MM.1S (cell line): ENCODE data around the gene SLC35D2.

Source experiments
- DNase-seq: peaks from one replicate; pipeline ENCODE4 v3.0.0-alpha.2; 2015
- H2AFZ ChIP-seq: fragments of 300-600 bp; sonication (generic); 2 replicates; pipeline ENCODE4 v1.6.0; 2016; ENCODE audit warnings: antibody characterized with exemption, low read length
- H3F3A ChIP-seq: fragments of 300-600 bp; sonication (generic); 2 replicates; pipeline ENCODE4 v1.6.1; 2016; ENCODE audit warnings: mild to moderate bottlenecking, antibody characterized with exemption, low read length, moderate library complexity, mixed read lengths; ENCODE audit not compliant: insufficient read depth
- H3K27ac ChIP-seq: fragments of 300-600 bp; sonication (generic); 2 replicates; pipeline ENCODE4 v1.5.1; 2016; ENCODE audit warnings: mild to moderate bottlenecking, low read length
- H3K27me3 ChIP-seq: fragments of 300-600 bp; sonication (generic); replicated peaks from 2 replicates; pipeline ENCODE4 v1.6.0; 2016; ENCODE audit warnings: low read length; ENCODE audit not compliant: insufficient read depth
- H3K36me3 ChIP-seq: fragments of 300-600 bp; sonication (generic); replicated peaks from 2 replicates; pipeline ENCODE4 v1.6.1; 2016; ENCODE audit warnings: mild to moderate bottlenecking, low read length, mixed read lengths; ENCODE audit not compliant: insufficient read depth
- H3K4me1 ChIP-seq: fragments of 300-600 bp; sonication (generic); 2 replicates; pipeline ENCODE4 v1.6.1; 2016; ENCODE audit warnings: low read length, mixed read lengths
- H3K4me2 ChIP-seq: fragments of 300-600 bp; sonication (generic); 2 replicates; pipeline ENCODE4 v1.6.0; 2016; ENCODE audit warnings: low read depth, low read length
- H3K4me3 ChIP-seq: fragments of 300-600 bp; sonication (generic); 2 replicates; pipeline ENCODE4 v1.5.1; 2016; ENCODE audit warnings: low read length, mixed read lengths
- H3K79me2 ChIP-seq: fragments of 300-600 bp; sonication (generic); 2 replicates; pipeline ENCODE4 v1.6.1; 2016; ENCODE audit warnings: mixed run types, low read length, mixed read lengths
- H3K9ac ChIP-seq: fragments of 300-600 bp; sonication (generic); 2 replicates; pipeline ENCODE4 v1.6.1; 2016; ENCODE audit warnings: low read length, mixed read lengths
- H3K9me2 ChIP-seq: fragments of 300-600 bp; sonication (generic); replicated peaks from 2 replicates; pipeline ENCODE4 v1.6.1; 2016; ENCODE audit warnings: mild to moderate bottlenecking, low read length, mixed read lengths; ENCODE audit not compliant: insufficient read depth
- H3K9me3 ChIP-seq: fragments of 300-600 bp; sonication (generic); replicated peaks from 2 replicates; pipeline ENCODE4 v1.6.1; 2016; ENCODE audit warnings: mild to moderate bottlenecking, low read length, mixed read lengths; ENCODE audit not compliant: insufficient read depth
- H4K20me1 ChIP-seq: fragments of 300-600 bp; sonication (generic); 2 replicates; pipeline ENCODE4 v1.6.1; 2016; ENCODE audit warnings: mild to moderate bottlenecking, low read length, moderate library complexity, mixed read lengths; ENCODE audit not compliant: insufficient read depth
- CTCF ChIP-seq: fragments of 300-600 bp; sonication (generic); IDR thresholded peaks from 2 replicates; pipeline ENCODE4 v1.5.1; 2016; ENCODE audit warnings: antibody characterized with exemption, low read length, mixed read lengths
- EZH2 ChIP-seq: fragments of 300-600 bp; sonication (generic); optimal IDR thresholded peaks from 2 replicates; pipeline ENCODE3; 2017; ENCODE audit warnings: low read depth, mild to moderate bottlenecking, antibody characterized with exemption, low read length, mixed read lengths
- EZH2phosphoT487 ChIP-seq: fragments of 300-600 bp; sonication (generic); IDR thresholded peaks from 2 replicates; pipeline ENCODE4 v1.6.1; 2018; ENCODE audit warnings: antibody characterized with exemption, low read length

SLC35D2 gene

GRCh38 chr9:96417051-96417586 is 33.6 kb upstream of the SLC35D2 start:
- DNase-seq: peak; percentile 93
- H3K79me2 ChIP-seq: peaks cover 55% of the 10 kb centered on the region

GRCh38 chr9:96413302-96414221 is 30.1 kb upstream of the SLC35D2 start:
- Histone ChIP-seq H4K20me1 (peaks cover 30% of the 10 kb centered on the region), H2AFZ (no peak overlapping the region), H3K4me3 (no peak overlapping the region), H3K27ac (no peak overlapping the region), H3K9me2 (no peaks in the 10 kb centered on the region), H3K9ac (no peak overlapping the region), H3K4me1 (peaks cover 7% of the 10 kb centered on the region; the same call in 1 of the 2 replicates), H3F3A (peaks cover 20% of the 10 kb centered on the region), H3K36me3 (peaks cover 3% of the 10 kb centered on the region; the same call in 1 of the 2 replicates), H3K9me3 (no peaks in the 10 kb centered on the region), H3K4me2 (no peak overlapping the region), H3K79me2 (peaks cover 86% of the 10 kb centered on the region), H3K27me3 (no peaks in the 10 kb centered on the region)
- TF ChIP-seq EZH2phosphoT487 (no peak), CTCF (no peak), EZH2 (no peak)
- DNase-seq: no peak

More at GRCh38 chr9:96417051-96417586, 33.6 kb upstream of the SLC35D2 start:
- Histone ChIP-seq H3K27ac (peak overlapping the region; percentile 74), H3K9me3 (no peaks in the 10 kb centered on the region), H3K4me1 (peaks cover 24% of the 10 kb centered on the region), H3K4me3 (peak overlapping the region; percentile 78), H3K4me2 (peak overlapping the region; percentile 95), H4K20me1 (peaks cover 26% of the 10 kb centered on the region), H3K9me2 (no peaks in the 10 kb centered on the region), H3K36me3 (0 out of 2 replicates have a peak, but pooled peaks cover 3% of the 10 kb centered on the region), H2AFZ (peak overlapping the region; percentile 14), H3K27me3 (no peaks in the 10 kb centered on the region), H3K9ac (peak overlapping the region; percentile 81), H3F3A (peaks cover 38% of the 10 kb centered on the region)
- TF ChIP-seq EZH2phosphoT487 (no peak), EZH2 (no peak), CTCF (no peak)

- H3K9me2 ChIP-seq: no peaks in the 10 kb centered on the region
- H3K4me3 ChIP-seq: no peak overlapping the region
- no peak for DNase-seq
- H3K4me1 ChIP-seq: peaks cover 7% of the 10 kb centered on the region; the same call in 1 of the 2 replicates
- H4K20me1 ChIP-seq: peaks cover 30% of the 10 kb centered on the region
- no peak overlapping the region for H3K27ac ChIP-seq
- H3F3A ChIP-seq: peaks cover 15% of the 10 kb centered on the region
- no peak overlapping the region for H3K9ac ChIP-seq
- H3K4me2 ChIP-seq: no peak overlapping the region
- no peak overlapping the region for H2AFZ ChIP-seq
- no peaks in the 10 kb centered on the region for H3K9me3 ChIP-seq
- H3K79me2 ChIP-seq: peaks cover 92% of the 10 kb centered on the region
- H3K36me3 ChIP-seq: peaks cover 3% of the 10 kb centered on the region; the same call in 1 of the 2 replicates
- TF ChIP-seq EZH2phosphoT487: no peak
- no peak for TF ChIP-seq EZH2
- TF ChIP-seq CTCF: no peak
- no peaks in the 10 kb centered on the region for H3K27me3 ChIP-seq
Observed at GRCh38 chr9:96412174-96412913, 28.8 kb upstream of the SLC35D2 start.
